Body of pancreas (tissue), 4 donors: ENCODE measurements around the gene NTPCR. TPM values are rescaled to one million over a fixed set of nuclear protein-coding genes. Genes with fewer than 3 reads are reported as not detected.

Experiments used
- ATAC-seq: fragments of 150-250 bp; one replicate; pipeline ENCODE4 v1.9.1; 2016
- DNase-seq, 4 donors: peaks; one replicate each; pipeline ENCODE4 v3.0.0-alpha.2; 2019
- H3K27ac ChIP-seq, 4 donors: fragments of 200-600 bp; sonication (generic); 1 replicate in 3 of 4; 2 replicates in 1 of 4; pipeline versions ENCODE4 v1.5.1 to v1.6.1; 2016 to 2019; ENCODE audit warnings: mild to moderate bottlenecking in 1 of 4, mixed read lengths in 1 of 4, moderate library complexity in 1 of 4
- H3K27me3 ChIP-seq, 2 donors: fragments of 200-600 bp; sonication (generic); one replicate each; pipeline ENCODE4 v1.6.0; 2016; ENCODE audit warnings: mild to moderate bottlenecking in 1 of 2
- H3K36me3 ChIP-seq, 2 donors: fragments of 200-600 bp; sonication (generic); replicated peaks in 1 of 2; 2 replicates each; pipeline ENCODE4 v1.5.1; 2016; ENCODE audit warnings: low read depth in 2 of 2; ENCODE audit not compliant: insufficient read depth in 1 of 2
- H3K4me1 ChIP-seq: fragments of 200-600 bp; sonication (generic); one replicate; pipeline ENCODE4 v1.6.0; 2016
- H3K4me3 ChIP-seq, 2 donors: fragments of 200-600 bp; sonication (generic); 1 replicate in 1 of 2; 2 replicates in 1 of 2; pipeline ENCODE4 v1.5.1; 2016 to 2019
- H3K9me3 ChIP-seq, 3 donors: fragments of 200-600 bp; sonication (generic); 1 replicate in 2 of 3; 2 replicates in 1 of 3; pipeline ENCODE4 v1.5.1; 2016
- CTCF ChIP-seq, 7 experiments: fragments of 450-650 bp in 4 of 7; fragments of 200-600 bp in 3 of 7; sonication (generic) in 3 of 7; IDR thresholded peaks; one replicate each; pipeline ENCODE4 v1.5.1; 2016 to 2019; ENCODE audit warnings: antibody characterized with exemption in 7 of 7
- POLR2A ChIP-seq, 3 donors: fragments of 450-650 bp; IDR thresholded peaks; one replicate each; pipeline ENCODE4 v1.6.1; 2016; ENCODE audit warnings: antibody characterized with exemption in 3 of 3, mild to moderate bottlenecking in 2 of 3
- WGBS, 2 donors: methylation state at CpG; one replicate each; pipeline ENCODE4 v1.1.5; 2017; 5-methylcytosine and 5-hydroxymethylcytosine counted together
- intact Hi-C: fragments of 100-400 bp; cut with DNase I; formaldehyde crosslinking; loops from one replicate; pipeline ENCODE4 v1.15.1; 2023
- total RNA-seq, 2 donors: library from RNA; depleted of rRNA; stranded (reverse); fragments of >200 nt; gene quantifications; one replicate each; pipeline ENCODE4 v1.1.0, GENCODE V29; 2016

Gene NTPCR
- total RNA-seq, 2 donors from 2014 or later, result 8.2 to 14.3 TPM

DNA sequence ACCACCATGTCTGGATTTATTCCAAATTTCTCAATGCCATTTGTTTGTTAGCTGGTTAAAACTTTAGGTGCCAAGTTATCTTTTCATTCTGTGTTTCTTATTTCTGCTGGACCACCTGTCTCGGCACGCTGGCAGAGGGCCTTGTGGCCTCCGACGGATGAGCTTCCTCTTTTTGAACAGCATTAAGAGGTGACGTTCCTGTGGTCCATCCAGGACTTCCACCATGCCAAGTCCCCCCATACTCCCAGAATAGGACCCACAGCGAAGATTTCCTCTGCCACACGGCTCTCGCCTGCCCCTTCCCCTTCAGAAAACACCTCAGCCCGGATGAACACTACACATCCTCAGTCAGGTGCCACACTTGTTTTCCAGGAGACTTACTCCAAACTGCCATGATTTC, 73.8 kb downstream of the NTPCR start:
- DNase-seq (no peak), ATAC-seq (no peak)
- Histone ChIP-seq H3K27ac (no peak overlapping the region), H3K36me3 (no peaks in the 10 kb centered on the region), H3K4me1 (peaks cover 19% of the 10 kb centered on the region), H3K9me3 (no peaks in the 10 kb centered on the region), H3K27me3 (no peaks in the 10 kb centered on the region), H3K4me3 (no peak overlapping the region)
- intact Hi-C loops, result loop anchor here (10.0 kb wide), 1 partner anchor 389 kb away; the partner anchor contains the start of gene SIPA1L2
- TF ChIP-seq CTCF (IDR thresholded peaks at IDR 0.05), result no peak
- no peak for TF ChIP-seq POLR2A (IDR thresholded peaks at IDR 0.05)
- WGBS, 2 donors, result 76 to 95% methylated on average over 9 of the region's 9 CpGs

- peak; percentile 57 to 77 (median 68) for DNase-seq
- H3K9me3 ChIP-seq, result no peaks in the 10 kb centered on the region
- H3K27me3 ChIP-seq, result no peaks in the 10 kb centered on the region
- no peak overlapping the region for H3K4me3 ChIP-seq
- H3K27ac ChIP-seq, result no peak overlapping the region
- peak; percentile 42 for ATAC-seq
- intact Hi-C loops, result loop anchor here (10.0 kb wide), 1 partner anchor 390 kb away; the partner anchor contains the start of gene SIPA1L2
- peaks cover 10% of the 10 kb centered on the region for H3K4me1 ChIP-seq
- peak; percentile 30 to 75 (median 57) for TF ChIP-seq CTCF (IDR thresholded peaks at IDR 0.05)
- TF ChIP-seq POLR2A (IDR thresholded peaks at IDR 0.05), result no peak
- WGBS, 2 donors, result 48 to 51% methylated on average over 11 to 12 of the region's 12 CpGs
- H3K36me3 ChIP-seq, result no peaks in the 10 kb centered on the region
Observed at GRCh38 chr1:233025157-233025556, 74.7 kb downstream of the NTPCR start.

DNA sequence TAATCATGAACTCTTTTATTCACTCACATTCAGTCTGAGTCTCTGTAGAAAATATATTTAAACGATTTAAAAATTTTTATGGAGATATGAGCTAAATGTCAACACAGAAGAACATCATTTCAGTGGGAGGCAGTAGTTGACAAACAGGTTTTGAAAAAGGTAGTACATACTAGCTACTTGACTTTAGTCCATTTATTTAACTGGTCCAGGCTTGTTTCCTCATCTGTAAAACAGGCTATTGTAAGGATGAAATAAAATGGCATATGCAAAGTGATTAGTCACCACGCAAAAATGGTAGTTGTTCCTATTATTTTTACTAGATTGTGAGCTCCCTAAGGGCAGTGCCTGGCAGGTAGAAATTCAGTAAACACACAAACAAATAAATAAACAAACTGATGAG, 75.2 kb downstream of the NTPCR start:
- ATAC-seq, result no peak
- no peaks in the 10 kb centered on the region for H3K9me3 ChIP-seq
- DNase-seq, result no peak
- H3K4me1 ChIP-seq, result peaks cover 6% of the 10 kb centered on the region
- H3K4me3 ChIP-seq, result no peak overlapping the region
- WGBS, 2 donors, result 38 to 44% methylated on average over 2 of the region's 2 CpGs
- intact Hi-C loops, result loop anchor here (10.0 kb wide), 1 partner anchor 391 kb away; the partner anchor contains the start of gene SIPA1L2
- peak in 1 of 7 experiments; percentile 1 for TF ChIP-seq CTCF (IDR thresholded peaks at IDR 0.05)
- no peak for TF ChIP-seq POLR2A (IDR thresholded peaks at IDR 0.05)
- H3K27ac ChIP-seq, result no peak overlapping the region
- H3K27me3 ChIP-seq, result no peaks in the 10 kb centered on the region
- H3K36me3 ChIP-seq, result no peaks in the 10 kb centered on the region

- no peaks in the 10 kb centered on the region for H3K4me1 ChIP-seq
- TF ChIP-seq CTCF (IDR thresholded peaks at IDR 0.05) (no peak), POLR2A (IDR thresholded peaks at IDR 0.05) (no peak)
- no peak overlapping the region for H3K4me3 ChIP-seq
- H3K36me3 ChIP-seq, result no peaks in the 10 kb centered on the region
- ATAC-seq (no peak), DNase-seq (no peak)
- intact Hi-C loops, result loop anchor here (10.0 kb wide), 1 partner anchor 392 kb away; the partner anchor contains the start of gene SIPA1L2
- no peaks in the 10 kb centered on the region for H3K27me3 ChIP-seq
- WGBS, 2 donors, result 72 to 85% methylated on average over 5 of the region's 5 CpGs
- H3K27ac ChIP-seq, result no peak overlapping the region
- H3K9me3 ChIP-seq, result no peaks in the 10 kb centered on the region
Observed at GRCh38 chr1:233027046-233027445, 76.6 kb downstream of the NTPCR start.

GRCh38 chr1:233031521-233031920, 81.1 kb downstream of the NTPCR start:
- TF ChIP-seq POLR2A (IDR thresholded peaks at IDR 0.05) (no peak), CTCF (IDR thresholded peaks at IDR 0.05) (no peak)
- Histone ChIP-seq H3K27me3 (no peaks in the 10 kb centered on the region), H3K4me1 (no peaks in the 10 kb centered on the region), H3K4me3 (no peak overlapping the region), H3K36me3 (no peaks in the 10 kb centered on the region), H3K9me3 (no peaks in the 10 kb centered on the region), H3K27ac (no peak overlapping the region)
- DNase-seq (no peak), ATAC-seq (no peak)
- intact Hi-C loops, result no loop called here
- WGBS, 2 donors, result 59 to 90% methylated on average over 3 of the region's 3 CpGs
